Ovary (tissue), 3 donors: Measurements from ENCODE around the gene PODNL1.

Source experiments
- CTCF ChIP-seq, 3 donors: fragments of 450-650 bp in 2 of 3; fragments of 200-600 bp in 1 of 3; IDR thresholded peaks; one replicate each; pipeline versions ENCODE4 v1.5.1 to v1.8.0; 2016 to 2022; ENCODE audit warnings: antibody characterized with exemption in 3 of 3, mild to moderate bottlenecking in 1 of 3
- EP300 ChIP-seq: sonication (generic); formaldehyde crosslinking; IDR thresholded peaks from one replicate; pipeline ENCODE4 v1.6.1; 2017; ENCODE audit warnings: antibody characterized with exemption
- donor health status: DM: no; HTN: no; CAD: no.

- no peak for TF ChIP-seq CTCF (IDR thresholded peaks at IDR 0.05)
- no peak for TF ChIP-seq EP300
Measured at GRCh38 chr19:13981021-13981420, 42.8 kb upstream of the PODNL1 start.
